ENCODE measurements around the gene ELN.

Gene ELN

DNA sequence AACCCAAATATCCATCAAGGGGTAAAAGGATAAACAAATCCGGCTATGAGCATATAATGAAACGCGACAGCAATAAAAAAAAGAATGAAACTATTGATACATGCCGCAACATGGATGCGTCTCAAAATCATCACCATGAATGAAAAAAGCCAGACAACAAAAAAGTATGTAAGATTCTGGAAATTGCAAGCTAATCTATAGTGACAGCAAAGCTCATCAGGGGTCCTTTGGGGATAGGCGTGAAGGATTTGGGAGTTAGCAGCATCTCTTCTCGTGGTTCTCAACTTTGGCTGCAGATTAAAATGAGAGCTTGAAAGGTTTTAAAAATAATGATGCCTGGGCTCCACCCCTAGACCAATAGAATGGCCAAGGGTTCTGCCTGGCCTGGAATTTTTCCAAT, 46.0 kb upstream of the ELN start:
- Histone ChIP-seq H3K36me3 (replicated peaks; ENCODE audit: low read depth, low read length) (no peaks in the 10 kb centered on the region), H3K4me3 (ENCODE audit: low read length) (no peak overlapping the region), H3K27ac (ENCODE audit: low read length) (no peak overlapping the region), H3K4me1 (ENCODE audit: low read length) (no peaks in the 10 kb centered on the region), H3K4me2 (ENCODE audit: low read length) (no peak overlapping the region), H3K9ac (ENCODE audit: low read length) (no peak overlapping the region), H3K9me3 (ENCODE audit: insufficient read depth, low read length) (no peaks in the 10 kb centered on the region), H3K79me2 (ENCODE audit: low read length) (no peaks in the 10 kb centered on the region), H3K27me3 (ENCODE audit: low read depth, low read length) (peaks cover 6% of the 10 kb centered on the region; the same call in 1 of the 2 replicates), H2AFZ (ENCODE audit: low read depth, low read length) (no peak overlapping the region), H4K20me1 (ENCODE audit: insufficient read depth, low read length) (no peaks in the 10 kb centered on the region)
- TF ChIP-seq, protein P1, sequence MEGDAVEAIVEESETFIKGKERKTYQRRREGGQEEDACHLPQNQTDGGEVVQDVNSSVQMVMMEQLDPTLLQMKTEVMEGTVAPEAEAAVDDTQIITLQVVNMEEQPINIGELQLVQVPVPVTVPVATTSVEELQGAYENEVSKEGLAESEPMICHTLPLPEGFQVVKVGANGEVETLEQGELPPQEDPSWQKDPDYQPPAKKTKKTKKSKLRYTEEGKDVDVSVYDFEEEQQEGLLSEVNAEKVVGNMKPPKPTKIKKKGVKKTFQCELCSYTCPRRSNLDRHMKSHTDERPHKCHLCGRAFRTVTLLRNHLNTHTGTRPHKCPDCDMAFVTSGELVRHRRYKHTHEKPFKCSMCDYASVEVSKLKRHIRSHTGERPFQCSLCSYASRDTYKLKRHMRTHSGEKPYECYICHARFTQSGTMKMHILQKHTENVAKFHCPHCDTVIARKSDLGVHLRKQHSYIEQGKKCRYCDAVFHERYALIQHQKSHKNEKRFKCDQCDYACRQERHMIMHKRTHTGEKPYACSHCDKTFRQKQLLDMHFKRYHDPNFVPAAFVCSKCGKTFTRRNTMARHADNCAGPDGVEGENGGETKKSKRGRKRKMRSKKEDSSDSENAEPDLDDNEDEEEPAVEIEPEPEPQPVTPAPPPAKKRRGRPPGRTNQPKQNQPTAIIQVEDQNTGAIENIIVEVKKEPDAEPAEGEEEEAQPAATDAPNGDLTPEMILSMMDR (IDR thresholded peaks at IDR 0.05; ENCODE audit: low read depth, low read length), result no peak
- no peak for TF ChIP-seq EZH2phosphoT487 (IDR thresholded peaks at IDR 0.05; ENCODE audit: low read depth)

DNA sequence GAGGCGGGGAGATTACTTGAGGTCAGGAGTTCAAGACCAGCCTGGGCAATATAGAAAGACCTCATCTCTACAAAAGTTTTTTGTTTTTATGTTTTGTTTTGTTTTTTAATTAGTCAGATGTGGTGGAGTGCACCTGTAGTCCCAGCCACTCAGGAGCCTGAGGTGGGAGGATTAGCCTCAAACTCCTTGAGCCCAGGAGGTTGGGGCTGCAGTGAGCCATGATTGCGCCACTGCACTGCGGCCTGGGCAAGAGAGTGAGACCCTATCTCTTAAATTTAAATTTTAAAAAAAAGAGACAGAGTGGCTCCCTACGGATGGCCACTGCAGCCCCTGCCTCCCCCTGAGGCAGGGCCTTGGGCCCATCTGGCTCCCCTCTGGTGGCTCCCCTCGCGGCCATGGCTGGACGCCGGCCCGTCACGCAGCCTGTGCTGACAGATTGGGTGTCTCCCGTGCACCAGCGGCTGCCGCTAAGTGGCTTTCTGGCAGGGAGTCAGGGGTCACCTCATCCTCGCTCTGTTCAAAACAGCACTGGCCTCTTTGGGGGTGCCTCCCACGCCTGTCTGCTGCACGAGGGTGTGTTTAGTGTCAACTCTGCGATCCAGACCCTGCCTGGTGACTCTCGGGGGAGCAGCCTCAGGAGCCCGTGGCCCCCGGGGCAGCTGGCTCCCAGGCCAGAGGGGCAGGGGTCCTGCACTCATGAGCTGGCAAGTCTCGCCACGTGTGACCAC, 44.4 kb upstream of the ELN start:
- peaks cover 6% of the 10 kb centered on the region; the same call in 1 of the 2 replicates for H3K27me3 ChIP-seq (ENCODE audit: low read depth, low read length)
- TF ChIP-seq, protein P1 (IDR thresholded peaks at IDR 0.05; ENCODE audit: low read depth, low read length), result no peak
- TF ChIP-seq EZH2phosphoT487 (IDR thresholded peaks at IDR 0.05; ENCODE audit: low read depth), result no peak

DNA sequence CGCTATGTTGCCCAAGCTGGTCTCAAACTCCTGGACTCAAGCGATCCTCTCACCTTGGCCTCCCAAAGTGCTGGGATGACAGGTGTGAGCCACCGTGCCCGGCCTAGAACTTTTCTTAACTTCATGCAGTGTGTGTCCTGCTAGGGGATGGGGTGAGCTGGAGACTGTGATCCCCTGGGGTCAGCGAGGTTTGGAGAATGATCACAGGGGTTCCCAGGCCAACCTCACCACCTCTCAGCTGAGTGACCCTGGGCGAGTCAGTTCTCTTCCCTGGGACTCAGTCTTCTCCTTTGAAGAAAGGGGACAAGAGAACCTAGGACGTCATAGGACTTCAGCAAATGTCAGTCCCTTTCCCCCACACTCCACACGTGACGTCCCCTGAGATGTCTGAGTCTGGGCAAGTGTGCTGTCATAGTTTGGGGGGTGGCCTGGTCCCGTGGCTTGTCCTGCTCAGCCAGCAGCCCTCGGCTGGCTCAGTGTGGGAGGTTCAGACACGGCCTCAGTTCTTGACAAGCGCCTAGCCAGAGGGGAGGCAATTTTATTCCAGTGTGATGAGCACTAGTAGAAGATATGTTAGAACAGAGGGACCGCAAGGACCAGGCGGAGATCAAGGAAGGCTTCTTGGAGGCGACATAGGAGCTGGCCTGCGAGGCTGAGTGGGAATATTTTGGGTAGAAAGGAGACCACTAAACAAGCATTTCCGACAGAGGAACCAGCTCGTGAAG, 43.3 kb upstream of the ELN start:
- Histone ChIP-seq H3K4me3 (ENCODE audit: low read length) (no peak overlapping the region), H3K79me2 (ENCODE audit: low read length) (no peaks in the 10 kb centered on the region), H3K27ac (ENCODE audit: low read length) (no peak overlapping the region), H4K20me1 (ENCODE audit: insufficient read depth, low read length) (no peaks in the 10 kb centered on the region), H3K4me1 (ENCODE audit: low read length) (no peaks in the 10 kb centered on the region), H3K9ac (ENCODE audit: low read length) (no peak overlapping the region), H3K27me3 (ENCODE audit: low read depth, low read length) (peaks cover 6% of the 10 kb centered on the region; the same call in 1 of the 2 replicates), H3K36me3 (replicated peaks; ENCODE audit: low read depth, low read length) (no peaks in the 10 kb centered on the region), H2AFZ (ENCODE audit: low read depth, low read length) (no peak overlapping the region), H3K9me3 (ENCODE audit: insufficient read depth, low read length) (no peaks in the 10 kb centered on the region), H3K4me2 (ENCODE audit: low read length) (no peak overlapping the region)
- TF ChIP-seq, protein P1 (IDR thresholded peaks at IDR 0.05; ENCODE audit: low read depth, low read length), result no peak
- no peak for TF ChIP-seq EZH2phosphoT487 (IDR thresholded peaks at IDR 0.05; ENCODE audit: low read depth)

More for the DNA sequence above, 44.4 kb upstream of the ELN start:
- Histone ChIP-seq H3K4me2 (ENCODE audit: low read length) (no peak overlapping the region), H2AFZ (ENCODE audit: low read depth, low read length) (no peak overlapping the region), H3K4me3 (ENCODE audit: low read length) (no peak overlapping the region), H3K9me3 (ENCODE audit: insufficient read depth, low read length) (no peaks in the 10 kb centered on the region), H3K27ac (ENCODE audit: low read length) (no peak overlapping the region), H3K4me1 (ENCODE audit: low read length) (no peaks in the 10 kb centered on the region), H3K79me2 (ENCODE audit: low read length) (no peaks in the 10 kb centered on the region), H4K20me1 (ENCODE audit: insufficient read depth, low read length) (no peaks in the 10 kb centered on the region), H3K36me3 (replicated peaks; ENCODE audit: low read depth, low read length) (no peaks in the 10 kb centered on the region), H3K9ac (ENCODE audit: low read length) (no peak overlapping the region)

DNA sequence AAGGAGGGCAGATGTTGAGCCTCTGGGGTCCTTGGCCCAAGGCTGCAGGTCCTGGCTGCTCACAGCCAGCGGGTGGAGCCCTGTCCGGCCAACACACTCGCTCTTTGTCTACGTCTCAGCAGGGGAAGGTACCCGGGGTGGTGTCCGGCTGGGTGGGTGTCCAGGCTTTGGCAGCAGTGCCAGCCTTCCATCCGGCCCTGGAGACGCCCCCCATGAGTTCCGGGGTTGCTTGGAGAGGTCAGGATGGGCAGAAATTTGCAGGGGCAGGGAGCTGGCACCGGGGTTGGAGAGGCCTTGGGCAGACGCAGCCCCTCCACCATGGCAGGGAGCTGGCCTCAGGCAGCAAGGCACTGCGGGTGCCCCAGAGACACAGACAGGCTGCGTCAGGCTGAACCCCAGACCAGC, 42.2 kb upstream of the ELN start:
- no peaks in the 10 kb centered on the region for H3K9me3 ChIP-seq (ENCODE audit: insufficient read depth, low read length)
- H3K9ac ChIP-seq (ENCODE audit: low read length), result no peak overlapping the region
- TF ChIP-seq EZH2phosphoT487 (IDR thresholded peaks at IDR 0.05; ENCODE audit: low read depth), result no peak
- TF ChIP-seq, protein P1 (IDR thresholded peaks at IDR 0.05; ENCODE audit: low read depth, low read length), result no peak

More for the DNA sequence above, 42.2 kb upstream of the ELN start:
- H3K79me2 ChIP-seq (ENCODE audit: low read length), result no peaks in the 10 kb centered on the region
- H3K4me2 ChIP-seq (ENCODE audit: low read length), result no peak overlapping the region
- H3K27me3 ChIP-seq (ENCODE audit: low read depth, low read length), result peaks cover 6% of the 10 kb centered on the region; the same call in 1 of the 2 replicates
- no peaks in the 10 kb centered on the region for H4K20me1 ChIP-seq (ENCODE audit: insufficient read depth, low read length)
- no peak overlapping the region for H3K4me3 ChIP-seq (ENCODE audit: low read length)
- no peak overlapping the region for H3K27ac ChIP-seq (ENCODE audit: low read length)
- H3K36me3 ChIP-seq (replicated peaks; ENCODE audit: low read depth, low read length), result no peaks in the 10 kb centered on the region
- no peak overlapping the region for H2AFZ ChIP-seq (ENCODE audit: low read depth, low read length)
- H3K4me1 ChIP-seq (ENCODE audit: low read length), result no peaks in the 10 kb centered on the region
